HG03565 (cell line): ENCODE data around the gene CD300A.
A peak's percentile ranks its signal among the peaks of the same experiment; 100 is the strongest.

Source experiments
- ATAC-seq: cut with Tn5 transposase; IDR thresholded peaks from one replicate; pipeline ENCODE4 v1.9.1; 2021; ENCODE audit warnings: mild to moderate bottlenecking, moderate library complexity; ENCODE audit not compliant: unreplicated experiment

The CD300A gene

GRCh38 chr17:74439691-74440567 is 26.5 kb upstream of the CD300A start:
- ATAC-seq: no peak

DNA sequence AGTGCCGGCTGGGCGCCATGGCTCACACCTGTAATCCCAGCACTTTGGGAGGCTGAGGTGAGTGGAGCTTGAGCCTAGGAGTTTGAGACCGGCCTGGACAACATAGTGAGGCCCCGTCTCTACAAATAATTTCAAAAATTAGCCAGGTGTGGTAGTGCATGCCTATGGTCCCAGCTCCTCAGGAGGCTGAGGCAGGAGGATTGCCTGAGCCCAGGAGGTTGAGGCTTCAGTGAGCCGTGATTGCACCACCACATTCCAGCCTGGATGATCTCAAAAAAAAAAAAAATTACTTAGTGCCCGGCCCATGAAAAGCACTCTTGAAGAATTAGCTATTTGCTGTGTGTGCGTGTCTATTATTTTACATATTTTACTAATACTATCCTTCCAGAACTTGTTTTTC is 24.9 kb upstream of the CD300A start:
- ATAC-seq: no peak

GRCh38 chr17:74442291-74442669 is 24.2 kb upstream of the CD300A start:
- no peak for ATAC-seq

- no peak for ATAC-seq
Observed at GRCh38 chr17:74442670-74443515, 23.5 kb upstream of the CD300A start.

- no peak for ATAC-seq
Observed at GRCh38 chr17:74443516-74444296, 22.7 kb upstream of the CD300A start.

DNA sequence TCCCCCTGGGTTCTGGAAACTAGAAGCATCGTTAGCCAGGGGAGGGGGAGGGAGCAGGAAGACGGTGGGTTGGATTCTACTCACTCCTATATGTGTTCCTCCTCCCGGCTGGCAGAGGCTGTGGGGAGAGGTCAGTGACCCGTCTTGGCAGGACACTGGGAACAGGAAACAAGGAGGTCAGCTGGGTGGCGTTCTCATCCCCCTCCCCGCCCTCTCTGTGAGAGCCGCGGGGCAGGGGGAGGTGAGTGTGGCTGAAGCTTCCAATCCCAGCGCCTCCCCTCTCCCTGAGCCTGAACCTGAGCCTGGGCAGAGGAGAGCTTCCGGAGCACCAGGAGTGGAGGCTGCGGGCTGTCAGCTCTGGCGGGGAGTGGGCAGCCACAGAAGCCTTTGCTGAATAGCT is 22.0 kb upstream of the CD300A start:
- no peak for ATAC-seq

DNA sequence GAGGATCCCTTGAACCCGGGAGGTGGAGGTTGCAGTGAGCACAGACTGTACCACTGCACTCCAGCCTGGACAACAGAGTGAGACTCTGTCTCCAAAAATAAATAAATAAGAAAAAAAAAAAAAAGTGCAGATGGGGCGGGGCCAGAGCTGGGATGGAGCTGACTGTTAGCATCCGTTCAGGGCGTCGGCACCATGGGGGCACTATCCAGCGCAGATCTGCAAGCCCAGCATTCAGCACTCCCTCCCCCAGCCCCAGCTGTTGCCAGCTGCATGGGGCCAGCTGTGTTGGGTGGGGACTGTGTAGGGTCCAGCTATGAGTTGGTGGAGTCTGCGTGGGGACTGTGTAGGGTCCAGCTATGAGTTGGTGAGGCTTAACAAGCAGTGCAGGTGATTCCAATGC is 21.3 kb upstream of the CD300A start:
- no peak for ATAC-seq

GRCh38 chr17:74446551-74447500 is 19.6 kb upstream of the CD300A start:
- peak; percentile 30 for ATAC-seq

GRCh38 chr17:74447628-74448159 is 18.7 kb upstream of the CD300A start:
- ATAC-seq: no peak

GRCh38 chr17:74448756-74449155 is 17.7 kb upstream of the CD300A start:
- ATAC-seq: no peak

DNA sequence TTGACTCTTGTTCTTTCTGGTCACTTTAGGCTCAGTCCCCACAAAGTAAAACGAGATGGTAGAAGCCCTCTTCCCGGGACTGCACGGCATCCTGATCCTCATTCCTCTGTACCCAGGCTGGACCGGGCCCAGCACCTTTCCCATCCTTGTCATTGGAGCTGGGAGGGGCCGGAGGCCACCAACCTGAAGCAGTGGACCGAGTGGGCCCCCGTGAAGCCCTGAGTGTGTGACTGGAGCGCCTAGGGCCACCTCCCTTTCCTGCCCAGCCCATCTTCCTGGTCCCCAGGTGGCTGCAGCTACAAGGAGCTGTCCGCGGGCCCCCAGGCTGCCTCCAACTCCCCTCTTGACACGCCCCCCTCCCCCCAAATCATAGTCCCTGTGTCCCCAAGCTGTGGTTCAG is 17.1 kb upstream of the CD300A start:
- ATAC-seq: no peak

DNA sequence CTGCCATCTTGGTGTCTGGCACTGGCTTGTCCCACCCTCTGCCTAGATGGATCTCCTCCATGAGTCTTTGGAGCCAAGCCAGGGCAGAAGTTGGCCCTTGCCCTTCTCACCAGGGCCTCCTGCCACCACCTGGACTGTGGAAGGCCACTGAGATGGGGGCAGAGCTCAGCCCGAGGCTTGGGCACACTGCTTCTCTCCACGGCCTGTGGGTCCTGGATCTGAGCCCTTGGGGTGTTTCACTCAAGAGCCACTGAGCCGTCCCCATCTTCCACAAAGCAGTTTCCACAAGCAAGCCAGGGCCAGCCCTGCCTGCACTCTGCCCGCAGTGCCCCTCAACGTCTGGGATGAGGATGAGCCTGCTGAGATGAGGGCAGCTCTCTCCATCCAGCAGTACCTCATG is 16.7 kb upstream of the CD300A start:
- ATAC-seq: no peak

DNA sequence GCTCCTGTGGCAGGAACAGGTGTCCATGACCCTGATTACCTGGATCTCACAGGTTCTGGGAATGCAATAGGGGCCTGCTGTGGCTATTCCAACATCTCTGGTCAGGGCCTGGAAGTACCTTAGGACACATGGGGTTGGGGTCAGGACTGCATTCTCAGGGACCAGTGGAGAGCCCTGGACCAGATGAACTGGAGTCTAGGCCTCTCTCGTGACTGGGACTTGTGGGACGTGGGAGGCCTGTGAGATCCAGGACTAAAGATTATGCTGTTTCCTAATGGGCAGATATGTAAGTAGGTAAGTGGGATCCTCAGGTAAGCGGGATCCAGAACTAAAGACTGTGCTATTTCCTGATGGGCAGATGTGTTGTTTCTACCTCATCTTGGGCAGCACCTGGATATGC is 16.2 kb upstream of the CD300A start:
- ATAC-seq: no peak

GRCh38 chr17:74450925-74451403 is 15.5 kb upstream of the CD300A start:
- no peak for ATAC-seq

DNA sequence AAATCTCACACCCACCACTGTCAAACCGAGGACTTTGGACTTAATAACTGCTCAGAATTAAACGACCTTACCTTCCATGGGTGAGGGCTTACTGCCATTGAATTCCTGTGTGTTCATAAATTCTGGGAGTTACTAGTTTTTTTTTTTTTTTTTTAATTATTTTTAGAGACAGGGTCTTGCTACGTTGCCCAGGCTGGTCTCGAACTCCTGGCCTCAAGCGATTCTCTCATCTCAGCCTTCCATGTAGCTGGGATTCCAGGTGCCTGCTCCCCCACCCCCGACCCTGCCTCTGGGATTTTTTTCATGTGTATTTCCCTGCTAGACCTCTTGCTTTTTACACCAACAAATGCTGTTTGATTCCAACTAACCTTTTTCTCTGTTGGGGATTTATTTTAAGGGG is 14.9 kb upstream of the CD300A start:
- no peak for ATAC-seq

DNA sequence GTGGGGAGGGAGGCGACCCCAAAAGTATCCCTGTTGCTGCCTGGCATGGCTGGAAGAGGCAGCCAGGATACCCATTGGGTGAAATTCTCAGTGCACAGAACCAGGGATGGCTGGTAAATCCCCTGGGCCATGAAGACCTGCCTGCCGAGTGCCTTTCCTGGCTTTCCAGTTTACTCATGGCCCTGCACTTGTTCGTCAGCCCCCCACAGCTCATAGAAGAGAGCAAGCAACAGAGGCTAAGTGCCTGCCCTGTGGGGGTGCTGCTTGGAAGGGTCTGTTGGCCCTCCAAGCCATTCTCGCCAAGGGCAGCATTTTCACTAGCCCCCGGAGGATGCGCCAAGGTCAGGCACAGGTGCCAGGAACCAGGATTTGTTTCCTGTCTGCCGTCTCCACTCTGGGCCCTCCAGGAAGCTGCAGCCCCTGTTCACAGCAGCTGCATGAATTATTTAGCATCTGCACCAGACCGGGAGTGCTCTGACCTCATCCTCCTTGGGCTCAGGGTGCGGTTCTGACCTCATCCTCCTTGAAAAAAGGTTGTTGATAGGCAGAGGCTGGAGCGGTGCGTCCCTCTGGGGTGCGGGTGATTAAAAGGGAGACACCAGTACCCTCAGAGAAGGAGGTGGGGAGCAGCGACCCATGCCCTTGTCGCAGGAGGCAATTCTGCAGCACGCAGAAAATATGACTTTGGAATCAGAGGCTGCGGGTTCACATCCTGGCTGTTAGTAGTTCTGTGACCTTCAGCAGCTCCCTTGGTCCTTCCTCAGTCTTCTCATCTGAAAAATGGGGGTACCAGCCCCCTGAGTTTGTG is 14.2 kb upstream of the CD300A start:
- no peak for ATAC-seq

GRCh38 chr17:74452841-74453661 is 13.4 kb upstream of the CD300A start:
- ATAC-seq: no peak

- no peak for ATAC-seq
Observed at GRCh38 chr17:74453665-74454196, 12.7 kb upstream of the CD300A start.
